ENCODE data around the gene COQ2. TPM values are rescaled to one million over a fixed set of nuclear protein-coding genes. Genes with fewer than 3 reads are reported as not detected.
"Not testable (repeated sequence)": the region's sequence is repeated elsewhere in the genome, so short reads cannot be mapped to it uniquely, and the experiment has no call there.

The COQ2 gene
- total RNA-seq, 1 experiment from 2014 or later = 19.8 TPM

- no peaks in the 10 kb centered on the region for H3K23me2 ChIP-seq (ENCODE audit: insufficient read length, low read depth, low read length, poor library complexity, severe bottlenecking)
- H3K9me3 ChIP-seq (ENCODE audit: control insufficient read depth, low read depth, low read length) = no peaks in the 10 kb centered on the region
- no peaks in the 10 kb centered on the region for H4K20me1 ChIP-seq (ENCODE audit: control insufficient read depth, insufficient read depth, insufficient read length)
- no peak overlapping the region for H3K27ac ChIP-seq (ENCODE audit: insufficient read length, low read depth, low read length)
- no peaks in the 10 kb centered on the region for H3K79me1 ChIP-seq (ENCODE audit: insufficient read depth, low read depth, low read length, poor library complexity, severe bottlenecking)
- H2BK12ac ChIP-seq (ENCODE audit: insufficient read length, low read depth, low read length) = no peak overlapping the region
- H4K8ac ChIP-seq (replicated peaks; ENCODE audit: insufficient read length, low read depth, low read length) = no peak overlapping the region
- H3K27me3 Mint-ChIP-seq (ENCODE audit: low read depth) = no peaks in the 10 kb centered on the region; the same call in 1 of the 2 replicates
- no peak overlapping the region for H4K91ac ChIP-seq (ENCODE audit: insufficient read length, low read depth, low read length)
- H2AK5ac ChIP-seq (ENCODE audit: insufficient read length, low read length) = no peak overlapping the region
- no peak overlapping the region for H3K4ac ChIP-seq (ENCODE audit: low read depth, low read length)
- H4K5ac ChIP-seq (ENCODE audit: insufficient read length, low read depth, low read length) = no peak overlapping the region
- no peak overlapping the region for H3K18ac ChIP-seq (ENCODE audit: insufficient read length, low read depth, low read length)
- H2BK5ac ChIP-seq (ENCODE audit: insufficient read length, low read length) = no peak overlapping the region
- H3K4me2 ChIP-seq (ENCODE audit: insufficient read depth, insufficient read length, low read length) = no peak overlapping the region
- H3K14ac ChIP-seq (ENCODE audit: insufficient read depth, low read length) = no peak overlapping the region
- WGBS (ENCODE audit: extremely low coverage, insufficient read length, low lambda C conversion rate) = no CpG with 5 or more reads among the region's 8 CpGs
- no peak overlapping the region for H2BK120ac ChIP-seq (ENCODE audit: low read depth, low read length, poor library complexity, severe bottlenecking)
- peaks cover 0 to 10% (median 0%) of the 10 kb centered on the region in 3 experiments; a peak in 1 of 7 replicates for H3K36me3 Mint-ChIP-seq (ENCODE audit: insufficient read depth in 1 of 3, low read depth in 3 of 3)
- no peak overlapping the region for H3K56ac ChIP-seq (ENCODE audit: insufficient read length, low read depth, low read length)
- no peaks in the 10 kb centered on the region for H3K4me1 ChIP-seq (ENCODE audit: insufficient read depth, low read length)
- H3K23ac ChIP-seq (ENCODE audit: insufficient read length, low read depth, low read length) = no peak overlapping the region
- no peak overlapping the region for H2BK15ac ChIP-seq (ENCODE audit: low read depth, low read length)
- H3T11ph ChIP-seq (ENCODE audit: low read length) = no peak overlapping the region
- H3K27ac Mint-ChIP-seq = no peak overlapping the region
- no peaks in the 10 kb centered on the region for H3K79me2 ChIP-seq (ENCODE audit: insufficient read depth, low read length)
- no peak overlapping the region for H3K9ac ChIP-seq (ENCODE audit: extremely low read depth, insufficient read length, low read length)
- TF ChIP-seq CTCF (conservative IDR thresholded peaks at IDR 0.05) = no peak
- no peaks in the 10 kb centered on the region for H3K4me1 Mint-ChIP-seq
- H3K9me3 Mint-ChIP-seq = peaks cover 11 to 16% of the 10 kb centered on the region in 2 experiments
- no peak overlapping the region for H2AFZ ChIP-seq (ENCODE audit: low read length)
- DNase-seq = no peak
- no peak overlapping the region for H2BK20ac ChIP-seq (ENCODE audit: low read depth, low read length, poor library complexity, severe bottlenecking)
- no peaks in the 10 kb centered on the region for H3K27me3 ChIP-seq (ENCODE audit: insufficient read depth, low read length)
- H3K4me3 Mint-ChIP-seq = no peak overlapping the region
Observed at GRCh38 chr4:83293305-83294046, 8.9 kb upstream of the COQ2 start.

- no CpG with 5 or more reads among the region's 3 CpGs for WGBS (ENCODE audit: extremely low coverage, insufficient read length, low lambda C conversion rate)
- H4K8ac ChIP-seq (replicated peaks; ENCODE audit: insufficient read length, low read depth, low read length); H4K91ac ChIP-seq (ENCODE audit: insufficient read length, low read depth, low read length); H3K9me3 ChIP-seq (ENCODE audit: control insufficient read depth, low read depth, low read length); H3K79me2 ChIP-seq (ENCODE audit: insufficient read depth, low read length); H3K79me1 ChIP-seq (ENCODE audit: insufficient read depth, low read depth, low read length, poor library complexity, severe bottlenecking); H3T11ph ChIP-seq (ENCODE audit: low read length); H3K9ac ChIP-seq (ENCODE audit: extremely low read depth, insufficient read length, low read length); H3K14ac ChIP-seq (ENCODE audit: insufficient read depth, low read length); H2AK5ac ChIP-seq (ENCODE audit: insufficient read length, low read length); H3K4me3 Mint-ChIP-seq; H2BK15ac ChIP-seq (ENCODE audit: low read depth, low read length); H3K27ac Mint-ChIP-seq; H4K20me1 ChIP-seq (ENCODE audit: control insufficient read depth, insufficient read depth, insufficient read length); H3K4me1 ChIP-seq (ENCODE audit: insufficient read depth, low read length); H3K56ac ChIP-seq (ENCODE audit: insufficient read length, low read depth, low read length); H3K27me3 Mint-ChIP-seq (ENCODE audit: low read depth); H3K4me1 Mint-ChIP-seq; H3K4me2 ChIP-seq (ENCODE audit: insufficient read depth, insufficient read length, low read length); H3K18ac ChIP-seq (ENCODE audit: insufficient read length, low read depth, low read length); H2BK120ac ChIP-seq (ENCODE audit: low read depth, low read length, poor library complexity, severe bottlenecking); H4K5ac ChIP-seq (ENCODE audit: insufficient read length, low read depth, low read length); H2BK5ac ChIP-seq (ENCODE audit: insufficient read length, low read length); H3K27ac ChIP-seq (ENCODE audit: insufficient read length, low read depth, low read length); H2BK20ac ChIP-seq (ENCODE audit: low read depth, low read length, poor library complexity, severe bottlenecking); H3K23ac ChIP-seq (ENCODE audit: insufficient read length, low read depth, low read length); H2BK12ac ChIP-seq (ENCODE audit: insufficient read length, low read depth, low read length); H3K27me3 ChIP-seq (ENCODE audit: insufficient read depth, low read length); H3K4ac ChIP-seq (ENCODE audit: low read depth, low read length); H3K23me2 ChIP-seq (ENCODE audit: insufficient read length, low read depth, low read length, poor library complexity, severe bottlenecking); DNase-seq; H2AFZ ChIP-seq (ENCODE audit: low read length): not testable (repeated sequence)
- Mint-ChIP-seq H3K9me3 (peaks cover 11 to 16% of the 10 kb centered on the region in 2 experiments), H3K36me3 (ENCODE audit: insufficient read depth in 1 of 3, low read depth in 3 of 3) (peaks cover 0 to 10% (median 0%) of the 10 kb centered on the region in 3 experiments; a peak in 1 of 7 replicates)
Observed at GRCh38 chr4:83290059-83290774, 5.6 kb upstream of the COQ2 start.

Measured in H9 (cell line).